Measurements from ENCODE around the gene RTKN. TPM values are rescaled to one million over a fixed set of nuclear protein-coding genes. Genes with fewer than 3 reads are reported as not detected.
"Not testable (repeated sequence)": the region's sequence is repeated elsewhere in the genome, so short reads cannot be mapped to it uniquely, and the experiment has no call there.

The RTKN gene
- total and polyA plus RNA-seq, 7 experiments from 2014 or later: 0.26 to 1.5 (median 0.97) TPM; not detected in 2

GRCh38 chr2:74421221-74421870, 20.4 kb downstream of the RTKN start, which contains the start of the genes C2orf81 and WDR54:
TSS of gene C2orf81 (minus strand) at chr2:74421619. CDS start at chr2:74421560, 59 bp downstream.
TSS of gene WDR54 (plus strand) at chr2:74421730. CDS start at chr2:74422154, 424 bp downstream.
- Histone ChIP-seq H3K36me3 (ENCODE audit: control insufficient read depth in 2 of 3, insufficient read depth in 3 of 3, low read length in 3 of 3) (peaks cover 0 to 19% (median 0%) of the 10 kb centered on the region in 3 experiments), H3K27ac (ENCODE audit: low read depth, low read length) (peak within 1 kb of the TSS; percentile 97), H3K27me3 (ENCODE audit: control insufficient read depth in 2 of 2, insufficient read depth in 2 of 2, low read length in 2 of 2) (no peaks in the 10 kb centered on the region), H3K4me1 (ENCODE audit: control insufficient read depth in 2 of 2, insufficient read depth in 2 of 2, low read length in 2 of 2) (peaks cover 4 to 19% of the 10 kb centered on the region in 2 donors), H3K9me3 (ENCODE audit: control insufficient read depth in 2 of 3, low read length in 3 of 3) (no peaks in the 10 kb centered on the region), H3K4me3 (ENCODE audit: low read length) (peak within 1 kb of the TSS; percentile 96)
- CTCF ChIA-PET: interaction anchor here (0.6 to 2.3 kb wide), 4 partner anchors 27 to 593 kb away, joined by 3 to 10 read pairs (median 5); partner anchors contain the start of gene MOB1A
- ATAC-seq (peak; percentile 97), DNase-seq (peak; percentile 86 to 96 (median 95))
- intact Hi-C loops (cut with micrococcal nuclease): loop anchor here (1.0 to 10.0 kb wide), 13 partner anchors 29 to 1037 kb away; partner anchors contain the start of genes AUP1 (in 2 of the 2), HTRA2 (in 2 of the 2), TPRKB (in 2 of the 2) and TTC31 (in 2 of the 2)
- no peaks in the 10 kb centered on the region for H3K9me3 Mint-ChIP-seq
- POLR2A ChIA-PET: interaction anchor here (0.6 to 3.1 kb wide), 9 partner anchors 9 to 494 kb away, joined by 3 to 23 read pairs (median 4); partner anchors contain the start of genes CCDC142, INO80B, MOB1A and MTHFD2
- H3K4me3 Mint-ChIP-seq: peak within 1 kb of the TSS; percentile 90 to 100 (median 98)
- peak within 1 kb of the TSS; percentile 96 to 100 (median 99) for H3K27ac Mint-ChIP-seq
- H3K4me1 Mint-ChIP-seq: peaks cover 14 to 44% (median 36%) of the 10 kb centered on the region in 7 donors
- no peaks in the 10 kb centered on the region for H3K27me3 Mint-ChIP-seq
- peaks cover 0 to 16% (median 0%) of the 10 kb centered on the region in 5 donors for H3K36me3 Mint-ChIP-seq

GRCh38 chr2:74420443-74421103, 21.2 kb downstream of the RTKN start:
- Histone ChIP-seq H3K4me1 (ENCODE audit: control insufficient read depth in 2 of 2, insufficient read depth in 2 of 2, low read length in 2 of 2) (peaks cover 4 to 19% of the 10 kb centered on the region in 2 donors), H3K36me3 (ENCODE audit: control insufficient read depth in 2 of 3, insufficient read depth in 3 of 3, low read length in 3 of 3) (peaks cover 0 to 13% (median 0%) of the 10 kb centered on the region in 3 experiments), H3K27ac (ENCODE audit: low read depth, low read length) (peak overlapping the region; percentile 97), H3K4me3 (ENCODE audit: low read length) (peak overlapping the region; percentile 96)
- peaks cover 0 to 14% (median 0%) of the 10 kb centered on the region in 5 donors for H3K36me3 Mint-ChIP-seq
- H3K4me1 Mint-ChIP-seq: peaks cover 18 to 52% (median 39%) of the 10 kb centered on the region in 7 donors
- ChIA-PET POLR2A (interaction anchor here (0.6 to 3.1 kb wide), 9 partner anchors 8 to 493 kb away, joined by 3 to 23 read pairs (median 3); partner anchors contain the start of genes INO80B, MOB1A, MTHFD2 and WBP1), CTCF (interaction anchor here (0.6 to 2.3 kb wide), 4 partner anchors 26 to 593 kb away, joined by 3 to 10 read pairs (median 5); partner anchors contain the start of gene MOB1A)
- peak overlapping the region; percentile 90 to 100 (median 98) for H3K4me3 Mint-ChIP-seq
- H3K27me3 ChIP-seq (ENCODE audit: control insufficient read depth in 2 of 2, insufficient read depth in 2 of 2, low read length in 2 of 2); H3K27me3 Mint-ChIP-seq; H3K9me3 Mint-ChIP-seq; ATAC-seq; H3K9me3 ChIP-seq (ENCODE audit: control insufficient read depth in 2 of 3, low read length in 3 of 3): not testable (repeated sequence)
- intact Hi-C loops (cut with micrococcal nuclease): loop anchor here (1.0 to 10.0 kb wide), 13 partner anchors 28 to 1036 kb away; partner anchors contain the start of genes AUP1 (in 2 of the 2), HTRA2 (in 2 of the 2), TPRKB (in 2 of the 2) and TTC31 (in 2 of the 2)
- DNase-seq: peak in 4 of 9 donors; percentile 22 to 42 (median 28)
- H3K27ac Mint-ChIP-seq: peak overlapping the region; percentile 96 to 100 (median 99)

- ATAC-seq (no peak), DNase-seq (peak in 5 of 9 donors; percentile 45 to 61 (median 52))
- H3K9me3 Mint-ChIP-seq: no peaks in the 10 kb centered on the region
- H3K27me3 ChIP-seq (ENCODE audit: control insufficient read depth in 2 of 2, insufficient read depth in 2 of 2, low read length in 2 of 2): no peaks in the 10 kb centered on the region
- peak overlapping the region; percentile 97 for H3K27ac ChIP-seq (ENCODE audit: low read depth, low read length)
- no peaks in the 10 kb centered on the region for H3K9me3 ChIP-seq (ENCODE audit: control insufficient read depth in 2 of 3, low read length in 3 of 3)
- POLR2A ChIA-PET: interaction anchor here (0.6 to 3.1 kb wide), 8 partner anchors 29 to 427 kb away, joined by 3 to 23 read pairs (median 4); partner anchors contain the start of genes INO80B, MOB1A, MTHFD2 and WBP1
- peak overlapping the region; percentile 59 to 99 (median 96) for H3K27ac Mint-ChIP-seq
- H3K4me3 Mint-ChIP-seq: peak overlapping the region; percentile 28 to 100 (median 96)
- CTCF ChIA-PET: no interaction called here
- peaks cover 4 to 19% of the 10 kb centered on the region in 2 donors for H3K4me1 ChIP-seq (ENCODE audit: control insufficient read depth in 2 of 2, insufficient read depth in 2 of 2, low read length in 2 of 2)
- H3K4me3 ChIP-seq (ENCODE audit: low read length): no peak overlapping the region
- peaks cover 0 to 10% (median 0%) of the 10 kb centered on the region in 5 donors for H3K36me3 Mint-ChIP-seq
- peaks cover 18 to 57% (median 40%) of the 10 kb centered on the region in 7 donors for H3K4me1 Mint-ChIP-seq
- intact Hi-C loops (cut with micrococcal nuclease): loop anchor here in 1 of 2 donors (2.0 to 10.0 kb wide), 2 partner anchors 221 to 1035 kb away; partner anchors contain the start of genes ALMS1 and MTHFD2
- H3K36me3 ChIP-seq (ENCODE audit: control insufficient read depth in 2 of 3, insufficient read depth in 3 of 3, low read length in 3 of 3): peaks cover 0 to 7% (median 0%) of the 10 kb centered on the region in 3 experiments
- H3K27me3 Mint-ChIP-seq: peaks cover 0 to 5% (median 0%) of the 10 kb centered on the region in 5 donors
Measured at GRCh38 chr2:74420006-74420405, 21.7 kb downstream of the RTKN start.

GRCh38 chr2:74419345-74419744, 22.4 kb downstream of the RTKN start:
- H3K9me3 ChIP-seq (ENCODE audit: control insufficient read depth in 2 of 3, low read length in 3 of 3): no peaks in the 10 kb centered on the region
- H3K4me3 ChIP-seq (ENCODE audit: low read length): no peak overlapping the region
- H3K4me3 Mint-ChIP-seq: no peak overlapping the region
- H3K4me1 Mint-ChIP-seq: peaks cover 20 to 57% (median 40%) of the 10 kb centered on the region in 7 donors
- CTCF ChIA-PET: no interaction called here
- no peak for DNase-seq
- peaks cover 0 to 6% (median 0%) of the 10 kb centered on the region in 5 donors for H3K36me3 Mint-ChIP-seq
- peaks cover 0 to 4% (median 0%) of the 10 kb centered on the region in 3 experiments for H3K36me3 ChIP-seq (ENCODE audit: control insufficient read depth in 2 of 3, insufficient read depth in 3 of 3, low read length in 3 of 3)
- H3K27ac Mint-ChIP-seq: peak overlapping the region in 2 of 9 donors; percentile 96 to 99
- peak overlapping the region; percentile 31 for H3K27ac ChIP-seq (ENCODE audit: low read depth, low read length)
- POLR2A ChIA-PET: interaction anchor here (0.6 to 1.4 kb wide), 4 partner anchors 45 to 243 kb away, joined by 3 to 4 read pairs (median 3); partner anchors contain the start of gene MRPL53
- H3K4me1 ChIP-seq (ENCODE audit: control insufficient read depth in 2 of 2, insufficient read depth in 2 of 2, low read length in 2 of 2): peaks cover 4 to 25% of the 10 kb centered on the region in 2 donors
- H3K27me3 ChIP-seq (ENCODE audit: control insufficient read depth in 2 of 2, insufficient read depth in 2 of 2, low read length in 2 of 2): peaks cover 0 to 2% of the 10 kb centered on the region in 2 donors
- peaks cover 0 to 5% (median 0%) of the 10 kb centered on the region in 5 donors for H3K27me3 Mint-ChIP-seq
- intact Hi-C loops (cut with micrococcal nuclease): no loop called here
- no peak for ATAC-seq
- H3K9me3 Mint-ChIP-seq: no peaks in the 10 kb centered on the region

GRCh38 chr2:74418312-74418711, 23.4 kb downstream of the RTKN start:
- H3K4me3 Mint-ChIP-seq: no peak overlapping the region
- H3K4me1 Mint-ChIP-seq: peaks cover 20 to 62% (median 49%) of the 10 kb centered on the region in 7 donors
- peak overlapping the region in 1 of 9 donors; percentile 59 for H3K27ac Mint-ChIP-seq
- peaks cover 0 to 2% (median 0%) of the 10 kb centered on the region in 5 donors for H3K36me3 Mint-ChIP-seq
- no peaks in the 10 kb centered on the region for H3K9me3 Mint-ChIP-seq
- peaks cover 0 to 11% (median 0%) of the 10 kb centered on the region in 5 donors for H3K27me3 Mint-ChIP-seq
- Histone ChIP-seq H3K27me3 (ENCODE audit: control insufficient read depth in 2 of 2, insufficient read depth in 2 of 2, low read length in 2 of 2) (peaks cover 0 to 4% of the 10 kb centered on the region in 2 donors), H3K4me1 (ENCODE audit: control insufficient read depth in 2 of 2, insufficient read depth in 2 of 2, low read length in 2 of 2) (peaks cover 4 to 27% of the 10 kb centered on the region in 2 donors), H3K9me3 (ENCODE audit: control insufficient read depth in 2 of 3, low read length in 3 of 3) (no peaks in the 10 kb centered on the region), H3K4me3 (ENCODE audit: low read length) (no peak overlapping the region), H3K27ac (ENCODE audit: low read depth, low read length) (no peak overlapping the region), H3K36me3 (ENCODE audit: control insufficient read depth in 2 of 3, insufficient read depth in 3 of 3, low read length in 3 of 3) (peaks cover 0 to 4% (median 0%) of the 10 kb centered on the region in 3 experiments)
- ChIA-PET POLR2A (interaction anchor here (0.6 to 1.1 kb wide), 2 partner anchors 54 to 66 kb away, joined by 3 to 5 read pairs; partner anchors contain the start of gene MRPL53), CTCF (interaction anchor here (1.0 kb wide), 1 partner anchor 236 kb away, joined by 6 read pairs; the partner anchor contains the start of gene SEMA4F)
- DNase-seq: no peak
- intact Hi-C loops (cut with micrococcal nuclease): no loop called here
- no peak for ATAC-seq

Measured in naive thymus-derived CD4-positive, alpha-beta T cell (primary cell).